Suppressor macrophage treated with lipopolysaccharide for 4 hours (primary cell): Measurements from ENCODE around the gene CADM1.

ENCODE experiments used
- DNase-seq: peaks from one replicate; pipeline ENCODE4 v3.0.0-alpha.2; 2020

Gene CADM1

GRCh38 chr11:115168686-115169085, 335.5 kb downstream of the CADM1 start:
- no peak for DNase-seq

GRCh38 chr11:115168229-115168671, 336.0 kb downstream of the CADM1 start:
- DNase-seq = no peak

GRCh38 chr11:115167456-115167855, 336.8 kb downstream of the CADM1 start:
- DNase-seq = no peak

- DNase-seq = no peak
Measured at GRCh38 chr11:115166820-115167219, 337.4 kb downstream of the CADM1 start.

GRCh38 chr11:115164774-115165173, 339.4 kb downstream of the CADM1 start:
- DNase-seq = no peak

DNA sequence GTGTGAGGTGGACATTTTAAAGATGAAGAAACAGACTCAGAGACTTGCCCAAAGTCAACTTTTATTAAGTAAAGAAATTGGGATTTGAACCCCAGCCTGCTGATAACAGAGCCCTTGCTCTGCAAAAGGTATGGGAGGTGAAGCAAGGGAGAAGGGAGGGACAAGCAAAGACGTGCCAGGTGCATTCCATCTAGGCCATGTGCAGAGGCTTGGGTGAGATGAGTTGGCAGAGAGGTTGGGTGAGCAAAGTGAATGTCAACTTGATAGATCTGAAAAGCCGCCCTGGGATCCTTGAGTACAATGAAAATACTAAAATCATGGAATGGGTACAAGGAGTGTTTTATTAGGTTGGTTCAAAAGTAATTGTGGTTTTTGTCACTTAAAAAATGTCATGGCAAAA, 341.3 kb downstream of the CADM1 start:
- DNase-seq = no peak

- DNase-seq = no peak
Measured at GRCh38 chr11:115161876-115162275, 342.3 kb downstream of the CADM1 start.

DNA sequence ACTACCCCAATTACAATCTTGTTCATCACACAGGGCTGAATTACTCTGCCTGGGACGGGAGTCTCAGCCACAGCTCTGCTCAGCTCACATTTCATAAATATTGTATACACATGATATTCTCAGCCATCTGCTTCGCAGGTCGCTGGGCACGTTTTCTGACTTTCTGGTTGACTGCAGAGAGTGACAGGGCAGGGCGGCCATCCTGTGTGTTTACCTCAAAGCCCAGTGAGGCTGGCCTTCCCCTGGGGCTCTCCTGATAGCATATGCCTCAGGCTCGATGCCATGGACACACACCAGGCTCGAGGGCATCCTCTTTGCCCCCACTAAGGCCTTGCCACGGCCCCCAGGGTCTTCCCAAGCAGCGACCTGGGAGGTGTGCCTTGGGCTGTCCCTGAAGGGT, 345.0 kb downstream of the CADM1 start:
- no peak for DNase-seq

DNA sequence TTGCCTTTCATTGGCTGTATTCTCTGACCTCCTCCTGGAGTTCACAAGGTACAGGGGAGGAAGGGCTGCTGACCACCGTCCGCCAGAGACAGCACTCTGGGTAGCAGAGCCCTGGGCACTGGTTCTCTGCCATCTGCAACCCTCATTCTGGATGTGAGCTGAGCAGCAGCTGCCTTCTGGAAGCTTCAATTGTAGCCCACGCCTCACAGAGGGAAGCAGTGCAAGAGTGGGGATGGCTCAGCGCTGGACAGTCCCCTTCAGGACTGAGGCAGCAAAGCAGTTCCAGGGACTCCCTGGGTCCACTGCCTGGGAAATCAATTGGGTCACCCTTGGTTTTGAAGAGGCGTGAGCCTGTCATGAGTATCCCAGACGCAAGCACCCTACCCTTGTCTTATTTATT, 346.2 kb downstream of the CADM1 start:
- no peak for DNase-seq

- no peak for DNase-seq
Measured at GRCh38 chr11:115157247-115157646, 347.0 kb downstream of the CADM1 start.

DNA sequence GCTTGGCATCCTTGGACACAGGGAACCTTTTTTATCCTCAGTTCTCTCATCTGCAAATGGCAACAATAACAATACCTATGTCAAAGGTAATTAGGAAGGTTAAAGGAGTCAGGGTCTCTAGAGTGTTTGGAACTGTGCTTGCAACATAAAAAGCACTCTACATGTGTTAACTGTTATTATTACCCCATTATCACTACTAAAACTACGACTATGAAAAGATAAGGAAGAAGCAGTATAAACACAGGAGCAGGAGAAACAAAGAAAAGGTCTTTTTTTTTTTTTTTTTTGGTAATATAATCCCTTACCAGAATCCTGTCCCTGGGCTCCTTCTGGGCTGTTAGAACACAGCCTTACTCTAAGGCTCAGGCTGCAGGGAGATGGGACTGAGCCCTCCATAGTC, 348.2 kb downstream of the CADM1 start:
- DNase-seq = no peak

DNA sequence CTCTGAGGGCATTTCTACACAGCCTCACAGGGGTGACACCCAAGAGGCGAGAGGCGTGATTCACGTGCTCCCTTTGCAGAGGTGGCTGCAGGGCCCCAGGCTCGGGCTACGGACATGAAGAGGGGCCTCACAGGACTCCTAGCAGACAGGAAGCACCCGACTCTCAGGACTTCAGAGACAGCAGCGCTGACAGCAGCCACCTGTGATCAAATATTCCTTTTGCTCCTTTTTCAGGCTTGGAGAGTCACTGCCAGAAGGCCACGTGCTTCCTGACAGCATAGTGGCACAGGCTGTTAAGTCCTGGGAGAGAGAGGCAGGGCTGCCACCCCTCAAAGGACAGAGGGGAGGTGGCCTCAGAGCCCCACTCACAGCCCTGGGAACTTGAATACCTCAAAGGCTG, 348.9 kb downstream of the CADM1 start:
- no peak for DNase-seq

GRCh38 chr11:115154355-115154736, 349.9 kb downstream of the CADM1 start:
- no peak for DNase-seq

DNA sequence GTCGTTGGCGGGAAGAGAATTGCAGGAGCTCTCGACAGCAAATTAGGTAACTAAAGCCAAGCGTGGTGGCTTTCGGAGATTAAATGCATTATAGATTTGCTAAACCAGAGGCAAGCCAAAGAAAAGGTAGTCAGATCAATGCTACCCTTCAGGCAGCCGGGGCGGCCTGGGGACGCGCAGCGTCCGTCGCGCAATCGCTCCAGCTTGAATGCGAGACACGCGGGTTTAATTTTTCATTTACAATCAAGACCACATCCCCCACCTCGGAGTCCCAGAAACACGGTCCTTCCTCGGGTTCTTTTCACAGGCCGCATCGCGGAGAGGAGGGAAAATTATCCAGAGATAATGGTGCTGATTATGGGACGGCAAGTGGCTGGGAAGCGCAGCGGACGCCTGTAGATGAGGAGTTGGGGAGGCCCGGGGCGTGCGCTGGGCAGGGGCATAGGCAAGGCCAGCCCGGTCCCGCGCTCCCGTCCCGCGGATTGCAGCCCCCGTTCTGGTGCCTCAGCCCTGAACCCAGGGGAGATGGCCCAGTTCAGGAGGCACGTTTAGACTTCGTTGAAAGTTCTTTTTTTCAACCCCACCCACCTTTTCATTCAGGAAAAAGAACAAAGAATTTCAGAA, 350.4 kb downstream of the CADM1 start:
- no peak for DNase-seq

GRCh38 chr11:115153135-115153534, 351.1 kb downstream of the CADM1 start:
- DNase-seq = no peak

- DNase-seq = no peak
Measured at GRCh38 chr11:115151010-115151409, 353.2 kb downstream of the CADM1 start.

DNA sequence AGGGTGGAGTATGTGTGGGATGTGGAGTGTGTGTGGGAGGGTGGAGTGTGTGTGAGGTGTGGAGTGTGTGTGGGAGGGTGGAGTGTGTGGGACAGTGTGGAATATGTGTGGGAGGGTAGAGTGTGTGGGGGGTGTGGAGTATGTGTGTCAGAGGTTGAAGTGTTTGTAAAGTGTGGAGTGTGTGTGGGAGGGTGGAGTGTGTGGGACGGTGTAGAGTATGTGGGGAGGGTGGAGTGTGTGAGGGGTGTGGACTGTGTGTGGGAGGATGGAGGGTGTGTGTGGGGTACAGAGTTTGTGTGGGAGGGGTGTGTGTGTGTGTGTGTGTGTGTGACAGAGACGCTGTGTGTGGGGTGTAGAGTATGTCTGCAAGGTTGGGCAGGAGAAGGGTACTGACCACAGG, 355.5 kb downstream of the CADM1 start:
- DNase-seq = no peak

GRCh38 chr11:115148101-115148500, 356.1 kb downstream of the CADM1 start:
- DNase-seq = no peak

DNA sequence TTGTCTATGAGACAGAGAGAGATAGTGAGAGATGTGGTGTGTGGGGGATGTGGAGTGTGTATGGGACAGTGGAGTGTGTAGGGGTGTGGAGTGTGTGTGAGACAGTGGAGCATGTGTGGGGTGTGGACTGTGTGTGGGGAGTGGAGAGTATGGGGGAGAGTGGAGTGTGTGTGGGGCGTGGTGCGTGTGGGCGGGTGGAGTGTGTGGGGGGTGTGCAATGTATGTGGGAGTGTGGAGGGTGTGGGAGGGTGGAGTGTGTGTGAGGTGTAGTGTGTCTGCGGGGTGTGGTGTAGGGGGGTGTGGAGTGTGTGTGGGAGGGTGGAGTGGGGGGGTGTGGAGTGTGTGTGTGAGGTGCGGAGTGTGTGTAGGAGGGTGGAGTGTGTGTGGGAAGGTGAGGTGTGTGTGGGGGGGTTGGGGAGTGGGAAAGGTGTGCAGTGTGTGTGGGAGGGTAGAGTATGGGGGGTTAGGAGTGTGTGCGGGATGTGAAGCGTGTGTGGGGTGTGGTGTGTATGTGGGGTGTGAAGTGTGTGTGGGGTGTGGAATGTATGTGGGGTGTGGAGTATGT, 356.9 kb downstream of the CADM1 start:
- DNase-seq = no peak

DNA sequence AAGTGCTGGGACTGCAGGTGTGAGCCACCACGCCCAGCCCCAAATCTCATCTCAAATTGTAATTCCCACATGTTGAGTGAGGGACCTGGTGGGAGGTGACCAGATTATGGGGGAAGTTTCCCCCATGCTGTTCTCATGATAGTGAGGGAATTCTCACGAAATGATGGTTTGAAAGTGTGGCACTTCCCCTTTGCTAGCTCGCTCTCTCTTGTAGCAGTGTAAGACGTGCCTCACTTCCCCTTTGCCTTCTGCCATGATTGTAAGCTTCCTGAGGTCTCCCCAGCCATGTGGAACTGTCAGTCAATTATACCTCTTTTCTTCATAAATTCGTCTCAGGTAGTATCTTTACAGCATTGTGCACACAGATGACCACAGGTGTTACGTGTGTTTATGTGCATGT, 357.8 kb downstream of the CADM1 start:
- DNase-seq = no peak

DNA sequence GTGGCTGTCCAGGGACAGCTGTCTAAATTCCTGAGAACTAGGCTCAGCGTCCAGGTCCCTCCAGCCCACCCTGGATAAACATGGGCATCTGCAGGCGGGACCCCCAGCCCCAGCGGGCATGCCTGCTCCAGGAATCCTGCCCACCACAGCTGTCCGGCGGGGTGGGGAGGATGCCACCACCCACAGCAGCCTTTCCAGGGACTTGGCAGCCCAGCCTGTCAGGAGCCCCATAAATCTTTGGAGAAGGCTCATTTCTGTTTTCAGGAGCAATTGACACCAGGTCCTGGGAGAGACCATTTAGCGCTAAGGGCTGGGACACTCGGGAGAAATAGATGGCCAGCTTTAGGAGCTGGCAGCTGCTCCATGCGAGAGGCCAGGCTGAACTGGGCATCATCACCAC, 358.9 kb downstream of the CADM1 start:
- no peak for DNase-seq

DNA sequence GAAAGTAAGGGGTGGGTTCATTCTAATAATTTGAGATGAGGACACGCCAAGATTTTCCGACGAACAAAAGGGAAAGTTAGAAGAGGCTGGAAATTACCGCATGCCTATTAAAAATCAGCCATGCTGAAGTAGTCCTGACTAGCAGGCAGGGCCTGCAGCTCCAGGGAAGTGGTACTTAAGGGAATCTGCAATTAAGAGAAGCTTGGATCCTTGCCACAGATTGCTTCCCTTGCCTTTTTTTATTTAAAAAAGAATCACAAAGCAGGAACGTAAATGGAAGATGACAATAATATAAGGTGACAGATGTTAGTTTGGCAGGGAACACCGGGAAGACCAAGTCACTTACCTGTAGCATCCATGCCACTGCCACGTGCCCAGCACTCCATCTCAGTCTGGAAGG, 359.3 kb downstream of the CADM1 start:
- DNase-seq = no peak

- no peak for DNase-seq
Measured at GRCh38 chr11:115144014-115144413, 360.2 kb downstream of the CADM1 start.

DNA sequence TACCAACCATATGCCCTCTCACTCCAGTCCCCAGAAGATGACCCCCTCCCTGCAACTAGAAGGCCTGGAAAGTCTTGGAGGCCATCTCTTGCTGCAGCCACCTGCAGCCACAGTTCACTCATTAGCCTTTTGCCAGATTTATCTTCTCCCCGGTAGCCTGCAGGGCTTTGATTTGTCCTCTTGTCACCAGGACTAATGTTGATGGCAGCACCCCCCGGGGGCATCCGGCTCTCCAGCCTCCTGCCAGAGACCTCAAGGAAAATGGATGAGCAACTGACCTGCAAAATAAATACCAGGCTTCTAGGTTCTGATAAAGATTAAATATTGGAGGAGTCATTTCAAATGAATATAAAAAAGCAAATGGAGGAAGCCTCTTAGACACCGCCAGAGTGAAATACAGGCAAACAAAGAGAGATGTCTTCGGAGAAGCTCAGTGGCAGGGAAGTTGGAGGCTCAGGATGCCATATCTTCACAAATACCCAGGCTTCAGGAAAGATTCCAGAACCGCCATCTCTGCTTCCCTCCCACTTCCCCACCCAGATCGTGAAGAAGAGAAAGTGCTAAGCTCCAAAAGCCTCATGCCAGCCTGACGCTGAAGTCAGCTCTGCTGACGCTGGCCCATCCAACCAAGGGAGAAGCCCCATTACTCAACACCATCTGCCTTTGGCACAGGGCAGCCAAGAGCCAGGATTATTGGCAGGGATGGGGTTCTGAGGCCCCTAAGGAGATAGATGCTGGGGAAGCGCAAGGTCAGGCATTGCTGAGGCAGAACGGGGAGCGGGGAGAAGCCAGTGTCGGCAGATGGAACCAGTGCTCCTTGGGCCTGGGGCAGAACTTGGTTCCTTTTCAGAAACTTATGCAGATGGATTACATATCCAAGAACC, 362.7 kb downstream of the CADM1 start:
- DNase-seq = no peak
